Large intestine (tissue), 3 donors: ENCODE data around the gene MRTFA. TPM values are rescaled to one million over a fixed set of nuclear protein-coding genes. Genes with fewer than 3 reads are reported as not detected.
A peak's percentile ranks its signal among the peaks of the same experiment; 100 is the strongest.
"Not testable (repeated sequence)": the region's sequence is repeated elsewhere in the genome, so short reads cannot be mapped to it uniquely, and the experiment has no call there.

ENCODE experiments used
- DNase-seq, 2 donors: peaks; one replicate each; pipeline versions ENCODE4 v3.0.0 to v3.0.0-alpha.2; 2013
- H3K27ac ChIP-seq: one replicate; pipeline ENCODE4 v1.5.1; 2013; ENCODE audit warnings: low read length
- H3K27me3 ChIP-seq: 2 replicates; pipeline ENCODE4 v1.6.1; 2013; ENCODE audit warnings: low read length; ENCODE audit not compliant: control insufficient read depth, insufficient read depth
- H3K36me3 ChIP-seq: 2 replicates; pipeline ENCODE4 v1.6.1; 2013; ENCODE audit warnings: low read length; ENCODE audit not compliant: control insufficient read depth, insufficient read depth
- H3K4me1 ChIP-seq: one replicate; pipeline ENCODE4 v1.6.1; 2013; ENCODE audit warnings: low read length; ENCODE audit not compliant: control insufficient read depth, insufficient read depth
- H3K4me3 ChIP-seq: one replicate; pipeline ENCODE4 v1.5.1; 2013; ENCODE audit warnings: low read length
- H3K9me3 ChIP-seq: one replicate; pipeline ENCODE4 v1.6.1; 2013; ENCODE audit warnings: mild to moderate bottlenecking, low read depth, low read length, moderate library complexity; ENCODE audit not compliant: control insufficient read depth
- WGBS: methylation state at CpG from one replicate; pipeline ENCODE4 v1.1.5; 2013; ENCODE audit warnings: low lambda C conversion rate; ENCODE audit not compliant: insufficient coverage; 5-methylcytosine and 5-hydroxymethylcytosine counted together
- polyA plus RNA-seq: library from polyadenylated mRNA; unstranded; fragments of 120-200 nt; gene quantifications from one replicate; pipeline ENCODE4 v1.2.1, GENCODE V29; 2013

MRTFA gene
- polyA plus RNA-seq, 1 donor, result 17.1 TPM

DNA sequence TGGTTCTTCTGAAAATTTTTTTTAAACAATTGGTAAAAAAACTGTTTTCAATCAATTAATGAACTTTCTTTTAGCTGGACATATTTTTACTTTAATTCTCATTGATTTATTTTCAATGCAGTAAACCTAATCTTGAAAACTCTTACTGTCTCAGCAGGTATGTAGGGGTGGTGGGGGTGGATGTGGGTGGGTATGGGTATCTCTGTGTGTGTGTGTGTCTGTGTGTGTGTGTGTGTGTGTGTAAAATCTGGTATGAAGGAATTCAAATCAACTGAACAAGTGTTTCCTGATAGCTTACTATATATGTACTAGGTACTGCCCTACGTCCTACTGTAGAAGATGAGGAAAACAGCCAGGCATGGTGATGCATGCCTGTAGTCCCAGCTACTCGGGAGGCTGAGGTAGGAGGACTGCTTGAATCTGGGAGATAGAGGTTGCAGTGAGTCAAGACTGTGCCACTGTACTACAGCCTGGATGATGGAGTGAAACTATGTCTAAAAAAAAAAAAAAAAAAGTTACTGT is 75.5 kb downstream of the MRTFA start:
- no CpG with 5 or more reads among the region's 2 CpGs for WGBS
- no peak overlapping the region for H3K4me3 ChIP-seq

DNA sequence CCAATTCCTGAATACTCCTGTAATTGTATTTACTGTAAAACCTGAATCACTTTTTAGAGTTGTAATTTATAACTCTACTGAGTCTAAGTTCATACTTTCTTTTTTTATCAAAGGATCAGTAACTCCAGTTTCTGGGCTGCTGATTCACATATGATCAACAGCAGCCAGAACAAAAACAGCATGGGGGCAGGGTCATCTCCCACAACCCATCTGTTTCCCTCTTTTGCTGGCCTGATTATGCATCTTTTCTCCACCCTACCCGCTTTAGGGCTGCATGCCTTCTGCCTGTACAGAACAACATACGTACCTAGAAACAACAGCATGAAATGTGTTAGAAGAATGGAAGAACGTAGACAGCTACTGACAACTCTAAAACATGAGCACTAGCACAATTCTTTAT is 76.0 kb downstream of the MRTFA start:
- WGBS, result 100% methylated on average over 1 of the region's 3 CpGs
- Histone ChIP-seq H3K27ac (no peak overlapping the region), H3K36me3 (no peaks in the 10 kb centered on the region), H3K4me3 (no peak overlapping the region), H3K9me3 (no peaks in the 10 kb centered on the region), H3K4me1 (no peaks in the 10 kb centered on the region), H3K27me3 (no peaks in the 10 kb centered on the region)
- no peak for DNase-seq

More for the DNA sequence above, 75.5 kb downstream of the MRTFA start:
- Histone ChIP-seq H3K27ac (no peak overlapping the region), H3K36me3 (no peaks in the 10 kb centered on the region), H3K9me3 (no peaks in the 10 kb centered on the region), H3K27me3 (no peaks in the 10 kb centered on the region), H3K4me1 (no peaks in the 10 kb centered on the region)
- no peak for DNase-seq

DNA sequence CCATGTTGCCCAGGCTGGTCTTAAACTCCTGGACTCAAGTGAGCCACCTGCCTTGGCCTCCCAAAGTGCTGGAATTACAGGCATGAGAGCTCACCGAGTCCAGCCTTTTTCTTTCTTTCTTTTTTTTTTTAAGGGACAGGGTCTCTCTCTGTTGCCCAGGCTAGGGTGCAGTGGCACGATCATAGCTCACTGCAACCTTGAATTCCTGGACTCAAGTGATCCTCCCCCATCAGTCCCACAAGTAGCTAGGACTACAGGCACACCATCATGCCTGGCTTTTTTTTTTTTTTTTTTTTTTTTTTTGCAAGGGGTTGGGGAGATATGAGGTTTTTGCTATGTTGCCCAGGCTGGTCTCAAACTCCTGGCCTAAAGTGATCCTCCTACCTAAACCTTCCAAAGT is 78.5 kb downstream of the MRTFA start:
- Histone ChIP-seq H3K9me3 (no peaks in the 10 kb centered on the region), H3K27me3 (no peaks in the 10 kb centered on the region), H3K4me3 (no peak overlapping the region), H3K36me3 (no peaks in the 10 kb centered on the region), H3K27ac (no peak overlapping the region), H3K4me1 (no peaks in the 10 kb centered on the region)
- DNase-seq, result no peak
- WGBS, result no CpG with 5 or more reads among the region's 2 CpGs

DNA sequence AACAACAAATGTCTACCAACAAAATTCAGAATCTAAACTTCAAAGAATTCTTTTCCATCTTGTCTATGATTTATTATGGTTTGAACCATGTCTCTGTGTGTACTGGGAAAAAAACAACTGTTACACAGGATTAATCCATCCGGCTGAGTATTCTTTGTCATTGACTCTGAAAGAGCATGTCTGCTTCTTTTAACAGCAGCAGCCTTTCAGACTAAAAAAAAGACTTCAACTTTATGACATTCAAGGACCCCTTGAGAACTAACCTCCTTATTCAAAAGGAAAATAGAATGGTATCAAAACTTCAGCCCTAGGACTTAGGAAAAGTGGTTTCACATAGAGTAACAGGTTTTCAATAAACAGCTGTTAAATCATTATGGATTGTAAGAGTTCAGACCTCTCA is 79.9 kb downstream of the MRTFA start:
- DNase-seq, result no peak
- Histone ChIP-seq H3K36me3 (peaks cover 3% of the 10 kb centered on the region), H3K27me3 (no peaks in the 10 kb centered on the region), H3K9me3 (no peaks in the 10 kb centered on the region), H3K27ac (no peak overlapping the region), H3K4me1 (no peaks in the 10 kb centered on the region), H3K4me3 (no peak overlapping the region)
- WGBS, result no CpG with 5 or more reads among the region's 1 CpG

DNA sequence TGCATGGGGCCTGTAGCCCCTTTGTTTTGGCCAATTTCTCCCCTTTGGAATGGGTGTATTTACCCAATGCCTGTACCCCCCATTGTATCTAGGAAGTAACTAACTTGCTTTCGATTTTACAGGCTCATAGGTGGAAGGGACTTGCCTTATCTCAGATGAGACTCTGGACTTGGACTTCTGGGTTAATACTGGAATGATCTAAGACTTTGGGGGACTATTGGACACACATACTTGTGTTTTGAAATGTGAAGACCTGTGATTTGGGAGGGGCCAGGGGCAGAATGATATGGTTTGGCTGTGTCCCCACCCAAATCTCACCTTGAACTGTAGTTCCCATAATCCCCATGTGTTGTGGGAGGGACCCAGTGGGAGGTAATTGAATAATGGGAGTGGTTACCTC is 82.5 kb downstream of the MRTFA start:
- not testable (repeated sequence) for H3K4me1 ChIP-seq, H3K4me3 ChIP-seq, H3K27ac ChIP-seq, H3K27me3 ChIP-seq, H3K9me3 ChIP-seq, H3K36me3 ChIP-seq
- peak; percentile 4 to 56 for DNase-seq
- WGBS, result no CpG with 5 or more reads among the region's 1 CpG

DNA sequence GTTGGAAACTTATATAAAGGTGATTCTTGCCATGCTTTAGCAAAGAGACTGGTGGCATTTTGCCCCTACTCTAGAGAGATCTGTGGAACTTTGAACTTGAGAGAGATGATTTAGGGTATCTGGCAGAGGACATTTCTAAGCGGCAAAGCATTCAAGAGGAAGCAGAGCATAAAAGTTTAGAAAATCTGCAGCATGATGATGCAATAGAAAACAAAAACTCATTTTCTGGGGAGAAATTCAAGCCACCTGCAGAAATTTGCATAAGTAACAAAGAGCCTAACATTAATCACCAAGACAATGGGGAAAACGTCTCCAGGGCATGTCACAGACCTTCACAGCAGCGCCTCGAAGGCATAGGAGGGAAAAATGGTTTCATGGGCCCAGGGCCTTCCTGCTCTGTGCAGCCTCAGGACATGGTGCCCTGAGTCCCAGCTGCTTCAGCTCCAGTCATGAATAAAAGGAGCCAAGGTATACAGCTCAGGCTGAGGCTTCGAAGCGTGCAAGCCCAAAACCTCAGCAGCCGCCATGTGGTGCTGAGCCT is 83.4 kb downstream of the MRTFA start:
- Histone ChIP-seq H3K4me1 (no peaks in the 10 kb centered on the region), H3K27ac (no peak overlapping the region), H3K9me3 (no peaks in the 10 kb centered on the region), H3K36me3 (peaks cover 3% of the 10 kb centered on the region), H3K4me3 (no peak overlapping the region), H3K27me3 (no peaks in the 10 kb centered on the region)
- DNase-seq, result no peak
- no CpG with 5 or more reads among the region's 7 CpGs for WGBS

DNA sequence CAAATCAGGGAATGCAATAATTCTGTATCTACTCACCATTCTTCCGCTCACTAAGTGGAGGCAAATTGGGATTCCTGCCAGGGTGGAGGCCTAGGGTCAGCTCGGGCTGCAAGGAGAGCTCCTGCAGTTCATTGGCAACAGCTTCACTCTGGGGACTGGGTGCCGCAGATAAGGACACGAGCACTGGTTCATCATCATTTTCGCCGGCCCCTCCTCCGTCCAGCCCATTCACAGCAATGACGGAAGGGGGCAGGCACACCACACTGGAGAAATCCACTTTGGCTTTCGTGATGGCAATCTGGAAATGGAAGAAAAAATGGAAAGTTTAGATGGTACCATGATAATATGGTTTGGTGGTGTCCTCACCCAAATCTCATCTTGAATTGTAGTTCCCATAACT is 84.4 kb downstream of the MRTFA start:
- no peaks in the 10 kb centered on the region for H3K27me3 ChIP-seq
- H3K4me3 ChIP-seq, result no peak overlapping the region
- no peaks in the 10 kb centered on the region for H3K9me3 ChIP-seq
- peaks cover 3% of the 10 kb centered on the region for H3K36me3 ChIP-seq
- no peak for DNase-seq
- WGBS, result 100% methylated on average over 2 of the region's 9 CpGs
- H3K27ac ChIP-seq, result no peak overlapping the region
- no peaks in the 10 kb centered on the region for H3K4me1 ChIP-seq

DNA sequence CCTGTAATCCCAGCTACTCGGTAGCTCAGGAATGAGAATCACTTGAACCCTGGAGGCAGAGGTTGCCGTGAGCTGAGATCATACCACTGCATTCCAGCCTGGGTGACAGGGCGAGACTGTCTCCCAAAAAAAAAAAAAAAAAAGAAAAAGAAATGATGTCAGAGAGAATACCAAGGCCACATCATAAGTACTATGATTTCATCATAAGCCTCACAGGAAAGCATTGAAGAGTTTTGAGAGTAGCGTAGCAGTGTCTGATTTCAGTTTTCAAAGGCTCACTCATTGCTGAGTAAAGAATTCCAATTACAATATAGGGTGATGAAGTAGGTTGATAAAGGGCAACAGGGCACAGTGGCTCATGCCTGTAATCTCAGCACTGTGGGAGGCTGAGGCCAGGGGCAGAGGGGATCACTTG is 88.8 kb downstream of the MRTFA start:
- DNase-seq, result no peak
- Histone ChIP-seq H3K9me3 (no peaks in the 10 kb centered on the region), H3K27ac (no peak overlapping the region), H3K4me3 (no peak overlapping the region), H3K27me3 (no peaks in the 10 kb centered on the region), H3K4me1 (no peaks in the 10 kb centered on the region), H3K36me3 (peaks cover 3% of the 10 kb centered on the region)
- 100% methylated on average over 1 of the region's 4 CpGs for WGBS

DNA sequence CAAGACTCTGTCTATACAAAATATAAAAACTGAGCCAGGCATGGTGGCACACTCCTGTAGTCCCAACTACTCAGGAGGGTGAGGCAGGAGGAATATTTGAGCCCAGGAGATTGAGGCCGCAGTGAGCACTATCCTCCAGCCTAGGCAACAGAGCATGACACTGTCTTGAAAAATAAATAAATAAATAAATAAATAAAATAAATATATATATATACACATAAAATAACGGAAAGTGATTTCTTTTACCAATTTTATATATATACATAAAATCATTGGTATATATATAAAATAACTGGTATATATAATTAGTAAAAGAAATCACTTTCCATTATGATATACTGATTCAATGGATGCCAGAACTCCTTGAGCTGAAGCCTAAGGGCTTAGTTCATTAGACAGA is 91.8 kb downstream of the MRTFA start:
- H3K36me3 ChIP-seq, result no peaks in the 10 kb centered on the region
- no peaks in the 10 kb centered on the region for H3K4me1 ChIP-seq
- H3K27me3 ChIP-seq, result no peaks in the 10 kb centered on the region
- DNase-seq, result no peak
- no peaks in the 10 kb centered on the region for H3K9me3 ChIP-seq
- H3K4me3 ChIP-seq, result no peak overlapping the region
- 100% methylated on average over 1 of the region's 2 CpGs for WGBS
- no peak overlapping the region for H3K27ac ChIP-seq

DNA sequence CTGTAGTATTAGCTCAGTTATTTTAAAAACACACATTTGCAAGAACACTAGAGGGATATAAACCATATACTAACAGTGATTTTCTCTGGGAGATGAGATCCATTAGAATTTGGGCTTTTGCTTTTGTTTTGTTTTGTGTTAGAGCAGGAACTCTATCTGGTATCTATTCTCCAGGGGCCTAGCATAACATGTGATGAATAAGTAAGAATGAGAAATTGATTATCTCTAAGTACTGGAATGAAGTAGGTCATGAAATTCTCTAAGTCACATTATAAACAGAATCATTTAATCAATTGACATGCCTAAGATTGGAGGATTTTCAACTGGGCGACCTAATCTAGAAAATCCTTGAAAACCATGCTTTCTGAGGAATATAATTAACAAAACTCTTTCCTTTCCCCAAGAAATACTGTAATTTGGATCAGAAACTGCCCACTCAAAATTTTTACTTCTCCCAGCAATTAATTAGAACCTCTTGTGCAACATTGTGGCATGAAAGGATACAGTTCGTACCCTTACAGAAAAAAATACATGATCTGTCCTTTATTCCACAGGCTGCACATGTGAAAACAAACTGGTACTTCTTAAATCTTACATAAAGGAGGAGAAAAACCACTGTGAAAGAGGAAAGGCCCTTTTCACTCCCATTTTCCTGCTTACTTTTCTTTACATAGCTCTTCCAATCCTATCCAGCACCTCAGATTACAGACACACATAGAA is 93.5 kb downstream of the MRTFA start:
- no peaks in the 10 kb centered on the region for H3K36me3 ChIP-seq
- no peaks in the 10 kb centered on the region for H3K27me3 ChIP-seq
- no CpG with 5 or more reads among the region's 2 CpGs for WGBS
- no peaks in the 10 kb centered on the region for H3K4me1 ChIP-seq
- H3K4me3 ChIP-seq, result no peak overlapping the region
- no peak for DNase-seq
- no peaks in the 10 kb centered on the region for H3K9me3 ChIP-seq
- no peak overlapping the region for H3K27ac ChIP-seq

DNA sequence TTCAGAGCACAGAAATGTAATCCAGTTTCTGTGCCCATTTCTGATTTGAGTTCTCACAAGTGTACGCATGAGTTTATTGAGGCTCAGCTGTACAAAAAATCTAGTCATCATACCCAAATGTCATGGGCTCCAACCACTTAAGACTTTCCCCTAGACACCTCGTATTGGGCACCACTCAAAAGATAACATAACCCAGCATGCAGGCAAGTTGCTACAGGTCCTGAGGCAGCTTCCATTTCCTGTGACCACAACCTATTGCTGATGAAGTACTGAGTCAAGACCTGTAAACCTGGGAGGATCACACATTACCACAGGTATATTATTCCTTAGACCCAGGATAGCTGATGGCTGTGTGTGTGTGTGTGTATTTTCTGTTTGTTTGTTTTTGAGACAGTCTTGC is 95.2 kb downstream of the MRTFA start:
- no peak overlapping the region for H3K27ac ChIP-seq
- no peaks in the 10 kb centered on the region for H3K4me1 ChIP-seq
- H3K27me3 ChIP-seq, result no peaks in the 10 kb centered on the region
- no peak overlapping the region for H3K4me3 ChIP-seq
- DNase-seq, result no peak
- H3K9me3 ChIP-seq, result no peaks in the 10 kb centered on the region
- H3K36me3 ChIP-seq, result no peaks in the 10 kb centered on the region
- WGBS, result no CpG with 5 or more reads among the region's 2 CpGs
